Femur (tissue), 1 donor: ENCODE data around the gene SORL1-AS1.
"Not testable (repeated sequence)": the region's sequence is repeated elsewhere in the genome, so short reads cannot be mapped to it uniquely, and the experiment has no call there.

Experiments used
- DNase-seq: peaks from one replicate; pipeline ENCODE4 v3.0.0-alpha.2; 2017

Gene SORL1-AS1

GRCh38 chr11:121452609-121453150 lies at the start of gene SORL1-AS1:
Gene SORL1-AS1 (minus strand): TSS chr11:121452967.
- DNase-seq = no peak

DNA sequence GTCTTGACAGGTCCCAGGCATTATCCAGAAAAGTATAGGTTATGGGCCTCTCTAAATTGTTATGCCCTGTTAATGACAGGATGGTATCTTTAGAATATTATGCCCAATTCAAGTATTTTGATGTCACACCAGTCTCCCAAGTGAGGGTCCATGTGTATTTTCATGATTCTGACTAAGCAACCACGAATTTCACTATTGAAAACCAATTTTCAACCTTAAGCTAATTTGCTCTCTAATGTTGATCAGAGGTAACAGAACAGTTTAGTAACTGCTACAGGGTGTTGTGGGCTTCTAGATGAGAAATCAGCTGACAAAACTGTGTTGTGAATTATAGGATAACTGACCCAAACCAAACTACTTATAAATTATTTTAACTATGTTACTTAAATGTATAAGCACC lies 48.0 kb upstream of the SORL1-AS1 start:
- no peak for DNase-seq

DNA sequence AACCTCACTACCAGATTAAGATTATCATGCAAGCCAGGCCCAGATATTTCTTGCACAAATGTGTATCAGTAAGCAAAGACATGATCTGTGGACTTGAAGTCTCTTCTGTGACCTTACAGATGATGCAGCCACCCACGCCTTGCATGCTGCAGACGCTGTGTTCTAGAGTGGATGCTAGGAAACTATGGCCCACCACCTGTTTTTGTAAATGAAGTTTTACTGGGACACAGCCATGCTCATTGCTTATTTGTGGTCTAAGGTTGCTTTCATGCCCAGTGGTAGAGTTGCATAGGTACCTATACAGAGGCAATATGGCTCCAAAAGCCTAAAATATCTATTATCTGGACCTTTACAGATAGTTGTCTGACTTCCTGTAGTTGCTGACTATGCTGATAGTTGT lies 47.5 kb upstream of the SORL1-AS1 start:
- no peak for DNase-seq

DNA sequence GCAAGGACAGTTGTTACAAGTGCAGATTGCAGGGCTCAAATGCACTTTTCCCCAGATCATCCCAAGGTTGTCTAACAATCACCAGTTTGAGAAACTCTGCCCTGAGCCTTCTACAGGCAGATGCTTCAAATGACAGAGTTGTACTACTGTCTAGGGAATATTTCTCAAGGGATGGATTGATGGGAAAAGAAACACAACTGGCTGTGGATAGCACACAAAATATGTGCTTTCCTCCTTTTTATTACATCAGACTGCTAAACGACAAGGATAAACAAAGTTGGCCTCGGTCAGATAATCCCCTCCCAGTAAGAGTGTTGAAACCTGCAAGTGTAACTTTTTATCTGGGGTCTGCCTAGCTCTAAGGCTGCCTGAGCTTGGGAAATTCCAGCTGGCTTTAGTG lies 46.6 kb upstream of the SORL1-AS1 start:
- DNase-seq = no peak

DNA sequence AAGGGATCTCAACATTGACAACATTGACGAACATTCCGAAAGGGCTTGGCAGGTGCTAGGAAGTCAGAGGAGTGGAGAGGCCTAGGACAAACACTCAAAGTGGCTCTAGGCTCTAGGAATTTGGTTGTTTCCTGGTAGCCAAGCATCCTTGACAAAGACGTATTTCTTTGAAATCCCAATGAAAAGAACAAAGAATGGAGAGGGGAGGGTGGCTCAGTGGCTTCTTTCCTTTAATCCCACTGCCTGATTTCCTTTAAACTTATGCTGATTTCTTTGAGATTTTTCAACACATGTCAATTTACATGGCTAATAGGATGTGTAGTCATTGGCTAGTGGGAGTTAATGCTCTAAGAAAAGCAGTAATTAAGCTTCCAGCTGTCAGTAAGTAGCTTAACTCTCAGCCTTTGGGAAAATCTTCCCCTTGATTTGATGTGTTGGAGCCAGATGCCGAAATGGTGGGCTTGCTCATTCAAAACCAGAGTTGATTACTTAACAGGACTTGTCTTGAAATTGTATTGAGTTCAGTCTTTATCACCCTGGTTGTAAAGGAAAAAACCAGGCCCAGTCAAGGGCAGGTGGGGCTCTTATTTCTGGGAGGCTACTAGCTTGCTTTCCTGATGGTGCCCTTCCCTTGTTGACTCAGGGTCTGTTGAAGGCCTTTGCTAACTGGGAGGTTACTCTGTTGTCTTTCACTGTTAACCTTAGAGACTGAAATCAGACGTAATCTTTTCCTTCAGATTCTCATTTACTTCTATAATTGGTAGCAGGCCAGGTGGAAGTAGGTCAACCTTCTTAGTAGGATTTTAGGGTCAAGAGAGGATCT lies 44.6 kb upstream of the SORL1-AS1 start:
- no peak for DNase-seq

GRCh38 chr11:121494355-121495099 lies 41.8 kb upstream of the SORL1-AS1 start:
- no peak for DNase-seq

GRCh38 chr11:121489823-121490222 lies 37.1 kb upstream of the SORL1-AS1 start:
- no peak for DNase-seq

- no peak for DNase-seq
These were observed 35.9 kb upstream of the SORL1-AS1 start for GRCh38 chr11:121488641-121489040.

- DNase-seq = no peak
These were observed 35.4 kb upstream of the SORL1-AS1 start for GRCh38 chr11:121488170-121488569.

DNA sequence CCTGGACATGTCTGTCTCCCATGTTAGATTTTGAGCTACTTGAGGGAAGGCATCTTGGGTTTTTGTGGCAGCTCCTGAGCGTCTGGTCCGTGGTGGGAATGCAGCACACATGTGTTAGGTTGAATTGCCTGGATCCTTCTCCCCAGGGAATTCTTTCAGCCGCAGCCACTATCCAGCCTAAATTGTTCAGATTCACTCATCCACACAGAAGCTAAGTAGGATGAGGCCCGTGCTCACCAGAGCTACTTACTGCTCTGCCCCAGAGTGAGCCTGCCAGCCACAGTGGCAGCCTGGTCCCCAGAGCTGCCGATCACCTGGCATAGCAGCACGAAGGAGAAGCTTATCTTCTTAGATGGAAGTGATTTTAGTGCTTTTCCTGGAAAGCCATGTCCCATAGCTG lies 34.4 kb upstream of the SORL1-AS1 start:
- DNase-seq = no peak

DNA sequence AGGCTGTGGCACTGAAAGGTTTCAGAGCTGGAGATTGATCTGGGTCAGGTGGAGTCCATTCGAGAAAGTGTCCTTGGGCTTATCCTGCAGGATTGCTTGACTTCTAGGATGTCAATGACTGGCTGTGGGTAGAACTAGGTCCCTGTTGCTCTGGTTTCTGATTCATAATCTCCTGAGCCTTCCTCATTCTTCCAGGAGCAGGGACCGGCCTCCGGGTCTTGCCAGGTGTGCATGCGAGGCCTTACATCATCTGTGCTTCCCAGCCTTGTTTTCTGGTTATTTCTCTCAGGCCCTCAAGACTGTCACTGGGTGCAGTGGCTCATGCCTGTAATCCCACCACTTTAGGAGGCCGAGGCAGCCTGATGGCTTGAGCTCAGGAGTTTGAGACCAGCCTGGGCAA lies 33.3 kb upstream of the SORL1-AS1 start:
- DNase-seq = no peak

- no peak for DNase-seq
These were observed 32.4 kb upstream of the SORL1-AS1 start for GRCh38 chr11:121485216-121485615.

DNA sequence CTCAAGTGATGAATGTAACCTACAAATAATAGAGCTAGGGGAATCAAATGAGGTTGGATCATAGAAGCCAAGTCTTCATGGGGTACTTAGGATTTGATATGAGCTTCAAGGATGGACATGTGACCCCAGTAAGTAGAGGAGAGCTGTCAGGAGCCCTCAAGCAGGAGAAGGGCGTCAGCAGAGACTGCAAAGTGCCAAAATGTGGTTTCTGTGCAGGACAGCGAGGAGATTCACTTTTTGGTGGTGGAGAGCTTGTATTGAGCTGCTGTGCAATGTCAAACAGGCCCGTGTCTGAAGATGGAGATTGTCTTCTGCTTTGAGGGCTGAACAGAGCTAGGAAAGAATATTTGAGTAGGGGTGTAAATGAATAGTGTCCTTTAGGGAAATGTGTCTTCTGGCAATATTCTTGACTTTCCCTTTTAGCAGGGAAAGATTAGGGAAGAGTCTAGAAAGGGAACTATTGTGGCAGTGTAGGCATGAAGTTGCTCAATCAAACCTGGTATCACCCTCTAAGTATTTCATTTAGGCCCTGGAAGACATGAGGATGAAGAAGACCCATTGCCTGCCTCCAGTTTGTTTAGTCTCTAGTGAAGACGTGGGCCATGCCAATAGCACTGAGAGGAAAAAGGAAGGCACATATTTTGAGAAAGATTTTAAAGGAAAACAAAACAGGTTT lies 31.2 kb upstream of the SORL1-AS1 start:
- no peak for DNase-seq

- DNase-seq = no peak
These were observed 29.7 kb upstream of the SORL1-AS1 start for GRCh38 chr11:121482231-121483129.

- DNase-seq = not testable (repeated sequence)
These were observed 28.9 kb upstream of the SORL1-AS1 start for GRCh38 chr11:121481484-121482230.

DNA sequence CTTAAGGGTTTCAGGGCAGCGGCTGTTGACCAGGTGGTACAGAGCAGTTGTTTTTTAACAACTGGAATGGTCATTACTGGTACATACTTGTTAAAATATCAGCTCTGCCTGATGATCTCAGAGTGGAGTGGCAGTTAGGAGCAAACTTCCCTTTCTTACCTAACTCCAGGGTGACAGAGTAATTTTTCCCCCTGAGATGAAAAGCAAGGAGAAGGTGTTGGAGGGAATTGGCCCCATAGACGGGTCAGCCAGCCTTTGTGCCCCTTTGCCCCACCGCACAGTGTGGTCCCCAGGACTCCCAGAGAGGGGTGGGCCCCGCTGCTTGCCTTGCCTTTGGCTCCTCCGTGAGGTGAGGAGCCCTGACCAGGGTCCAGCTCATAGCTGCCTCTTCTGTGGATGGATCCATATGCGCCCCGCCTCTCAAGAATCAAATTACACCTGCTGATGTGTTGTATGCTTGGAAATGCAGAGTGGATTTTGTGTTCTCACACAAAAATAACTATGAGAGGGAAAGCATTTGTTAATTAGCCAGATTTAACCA lies 27.0 kb upstream of the SORL1-AS1 start:
- DNase-seq = no peak

- peak; percentile 31 for DNase-seq
These were observed 26.3 kb upstream of the SORL1-AS1 start for GRCh38 chr11:121478895-121479697.

DNA sequence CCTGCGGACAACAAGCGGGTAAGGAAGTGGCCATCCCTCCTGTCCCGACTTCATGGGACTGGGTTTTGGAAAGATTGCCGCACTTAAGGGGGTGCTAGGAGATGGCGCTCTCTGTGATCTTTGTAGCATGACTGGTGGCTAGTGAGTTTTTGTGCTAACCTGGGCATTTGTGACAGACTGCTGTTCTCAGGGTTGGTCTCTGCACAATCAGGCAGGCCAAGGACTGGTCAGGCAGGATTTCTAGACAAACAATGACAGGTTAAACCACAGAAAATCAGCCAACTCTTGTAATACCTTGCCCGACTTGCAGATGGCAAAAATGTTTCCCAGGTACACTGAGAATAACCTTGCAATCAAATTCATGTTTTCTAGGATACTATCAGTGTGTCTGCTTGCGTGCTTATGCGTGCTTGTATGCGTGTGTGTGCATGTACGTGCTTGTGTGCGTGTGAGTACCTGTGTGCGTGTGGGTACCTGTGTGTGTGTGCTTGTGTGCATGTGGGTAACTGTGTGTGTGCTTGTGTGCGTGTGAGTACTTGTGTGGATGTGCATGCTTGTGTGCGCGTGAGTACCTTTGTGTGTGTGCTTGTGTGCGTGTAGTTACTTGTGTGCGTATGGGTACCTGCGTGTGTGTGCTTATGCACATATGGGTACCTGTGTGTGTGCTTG lies 25.6 kb upstream of the SORL1-AS1 start:
- DNase-seq = no peak

DNA sequence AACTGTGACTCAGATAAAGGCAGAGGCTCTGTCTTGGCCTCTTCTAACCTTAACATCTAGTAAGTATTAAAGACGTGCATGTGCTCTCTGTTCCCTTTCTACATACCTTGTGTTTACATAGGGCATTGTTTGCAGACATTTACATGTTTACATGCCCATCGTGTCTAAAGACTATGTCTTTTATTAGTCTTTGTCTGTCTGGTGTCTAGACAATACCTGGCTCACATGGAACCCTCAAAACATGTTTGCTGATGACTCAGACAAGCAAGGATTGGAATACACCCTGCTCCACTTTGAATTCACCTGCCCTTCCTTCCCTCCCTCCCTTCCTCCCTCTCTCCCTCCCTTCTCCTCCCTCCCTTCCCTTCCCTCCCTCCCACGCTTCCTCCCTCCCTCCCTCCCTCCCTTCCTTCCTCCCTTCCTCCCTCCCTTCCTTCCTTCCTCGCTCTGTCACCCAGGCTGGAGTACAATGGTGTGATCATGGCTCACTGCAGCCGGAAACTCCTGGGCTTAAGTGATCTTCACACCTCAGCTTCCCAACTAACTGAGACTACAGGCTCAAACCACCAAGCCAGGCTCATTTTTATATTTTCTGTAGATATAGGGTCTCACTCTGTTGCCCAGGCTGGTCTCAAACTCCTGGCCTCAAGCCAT lies 23.7 kb upstream of the SORL1-AS1 start:
- DNase-seq = no peak
